Right atrium auricular region (tissue), 2 donors: ENCODE results near the gene HS6ST2. TPM values are rescaled to one million over a fixed set of nuclear protein-coding genes. Genes with fewer than 3 reads are reported as not detected.

Experiments
- DNase-seq: peaks from one replicate; pipeline ENCODE4 v3.0.0-alpha.2; 2019; ENCODE audit warnings: low spot score
- H3K27ac ChIP-seq, 2 donors: fragments of 200-600 bp; sonication (generic); 1 replicate in 1 of 2; 2 replicates in 1 of 2; pipeline ENCODE4 v1.5.1; 2016 to 2019
- H3K27me3 ChIP-seq, 2 donors: fragments of 200-600 bp; sonication (generic); one replicate each; pipeline versions ENCODE4 v1.5.1 to v1.6.0; 2017 to 2019
- H3K36me3 ChIP-seq: fragments of 200-600 bp; sonication (generic); one replicate; pipeline ENCODE4 v1.5.1; 2016
- H3K4me1 ChIP-seq, 2 donors: fragments of 200-600 bp; sonication (generic); one replicate each; pipeline versions ENCODE4 v1.5.1 to v1.6.0; 2017 to 2019
- H3K4me3 ChIP-seq, 2 donors: fragments of 200-600 bp; sonication (generic); 1 replicate in 1 of 2; 2 replicates in 1 of 2; pipeline ENCODE4 v1.5.1; 2017 to 2019; ENCODE audit warnings: mild to moderate bottlenecking in 1 of 2, moderate library complexity in 1 of 2
- H3K9me3 ChIP-seq, 2 donors: fragments of 200-600 bp; sonication (generic); one replicate each; pipeline ENCODE4 v1.5.1; 2019
- total RNA-seq, 2 donors: library from RNA; depleted of rRNA; stranded (reverse); fragments of >200 nt; gene quantifications; one replicate each; pipeline ENCODE4 v1.1.0, GENCODE V29; 2016
- TF ChIP-seq, protein P1 (sequence below), 2 donors: fragments of 200-600 bp; sonication (generic); IDR thresholded peaks; one replicate each; pipeline ENCODE4 v1.5.1; 2019; ENCODE audit warnings: antibody characterized with exemption in 2 of 2

Gene HS6ST2
- total RNA-seq, 2 donors from 2014 or later: 0.26 to 0.39 TPM

- Histone ChIP-seq H3K9me3 (no peaks in the 10 kb centered on the region), H3K4me1 (no peaks in the 10 kb centered on the region), H3K27ac (no peak overlapping the region), H3K27me3 (peaks cover 0 to 3% of the 10 kb centered on the region in 2 donors), H3K4me3 (no peak overlapping the region), H3K36me3 (no peaks in the 10 kb centered on the region)
- TF ChIP-seq, protein P1, sequence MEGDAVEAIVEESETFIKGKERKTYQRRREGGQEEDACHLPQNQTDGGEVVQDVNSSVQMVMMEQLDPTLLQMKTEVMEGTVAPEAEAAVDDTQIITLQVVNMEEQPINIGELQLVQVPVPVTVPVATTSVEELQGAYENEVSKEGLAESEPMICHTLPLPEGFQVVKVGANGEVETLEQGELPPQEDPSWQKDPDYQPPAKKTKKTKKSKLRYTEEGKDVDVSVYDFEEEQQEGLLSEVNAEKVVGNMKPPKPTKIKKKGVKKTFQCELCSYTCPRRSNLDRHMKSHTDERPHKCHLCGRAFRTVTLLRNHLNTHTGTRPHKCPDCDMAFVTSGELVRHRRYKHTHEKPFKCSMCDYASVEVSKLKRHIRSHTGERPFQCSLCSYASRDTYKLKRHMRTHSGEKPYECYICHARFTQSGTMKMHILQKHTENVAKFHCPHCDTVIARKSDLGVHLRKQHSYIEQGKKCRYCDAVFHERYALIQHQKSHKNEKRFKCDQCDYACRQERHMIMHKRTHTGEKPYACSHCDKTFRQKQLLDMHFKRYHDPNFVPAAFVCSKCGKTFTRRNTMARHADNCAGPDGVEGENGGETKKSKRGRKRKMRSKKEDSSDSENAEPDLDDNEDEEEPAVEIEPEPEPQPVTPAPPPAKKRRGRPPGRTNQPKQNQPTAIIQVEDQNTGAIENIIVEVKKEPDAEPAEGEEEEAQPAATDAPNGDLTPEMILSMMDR (IDR thresholded peaks at IDR 0.05): no peak
- DNase-seq: no peak
Measured at GRCh38 chrX:132673331-132673730, 285.1 kb downstream of the HS6ST2 start.

DNA sequence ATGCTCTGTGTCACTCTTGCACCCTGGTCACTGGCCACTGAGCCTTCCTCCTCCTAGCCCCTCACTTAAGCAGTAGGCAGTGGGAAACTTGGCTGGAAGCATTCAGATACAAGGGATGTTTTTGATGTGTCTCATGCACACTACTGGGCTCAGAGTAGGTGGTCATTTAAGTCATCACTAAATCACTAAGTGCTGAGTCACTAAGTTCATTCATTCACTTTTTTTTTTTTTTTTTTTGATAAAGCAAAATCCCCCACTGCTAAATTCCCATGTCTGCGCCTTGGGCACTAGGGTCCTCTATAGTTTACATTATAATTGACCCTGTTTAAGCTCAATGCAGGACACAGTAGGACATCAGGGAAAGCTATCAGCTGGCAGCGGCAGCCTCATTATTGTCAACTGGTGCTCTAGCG, 287.2 kb downstream of the HS6ST2 start:
- Histone ChIP-seq H3K4me1 (no peaks in the 10 kb centered on the region), H3K9me3 (no peaks in the 10 kb centered on the region), H3K27ac (no peak overlapping the region), H3K27me3 (peaks cover 0 to 3% of the 10 kb centered on the region in 2 donors), H3K36me3 (no peaks in the 10 kb centered on the region), H3K4me3 (no peak overlapping the region)
- TF ChIP-seq, protein P1 (IDR thresholded peaks at IDR 0.05): no peak
- DNase-seq: no peak

GRCh38 chrX:132669142-132669541, 289.3 kb downstream of the HS6ST2 start:
- TF ChIP-seq, protein P1 (IDR thresholded peaks at IDR 0.05): no peak
- no peaks in the 10 kb centered on the region for H3K9me3 ChIP-seq
- no peaks in the 10 kb centered on the region for H3K36me3 ChIP-seq
- H3K4me3 ChIP-seq: no peak overlapping the region
- H3K4me1 ChIP-seq: no peaks in the 10 kb centered on the region
- no peak for DNase-seq
- H3K27me3 ChIP-seq: peaks cover 0 to 3% of the 10 kb centered on the region in 2 donors
- H3K27ac ChIP-seq: no peak overlapping the region

GRCh38 chrX:132668178-132668577, 290.3 kb downstream of the HS6ST2 start:
- no peak overlapping the region for H3K4me3 ChIP-seq
- TF ChIP-seq, protein P1 (IDR thresholded peaks at IDR 0.05): no peak
- no peak for DNase-seq
- no peaks in the 10 kb centered on the region for H3K4me1 ChIP-seq
- H3K36me3 ChIP-seq: no peaks in the 10 kb centered on the region
- H3K27me3 ChIP-seq: peaks cover 0 to 3% of the 10 kb centered on the region in 2 donors
- no peaks in the 10 kb centered on the region for H3K9me3 ChIP-seq
- H3K27ac ChIP-seq: no peak overlapping the region

- no peak overlapping the region for H3K4me3 ChIP-seq
Measured at GRCh38 chrX:132665676-132666075, 292.8 kb downstream of the HS6ST2 start.

More at GRCh38 chrX:132665676-132666075, 292.8 kb downstream of the HS6ST2 start:
- H3K27me3 ChIP-seq: peaks cover 0 to 3% of the 10 kb centered on the region in 2 donors
- DNase-seq: no peak
- TF ChIP-seq, protein P1 (IDR thresholded peaks at IDR 0.05): no peak
- no peak overlapping the region for H3K27ac ChIP-seq
- H3K9me3 ChIP-seq: no peaks in the 10 kb centered on the region
- H3K36me3 ChIP-seq: no peaks in the 10 kb centered on the region
- H3K4me1 ChIP-seq: no peaks in the 10 kb centered on the region
